Measurements from ENCODE around the gene EIF6. TPM values are rescaled to one million over a fixed set of nuclear protein-coding genes. Genes with fewer than 3 reads are reported as not detected.

Gene EIF6
- total RNA-seq, 4 donors from 2014 or later = 111 to 229 (median 174) TPM

DNA sequence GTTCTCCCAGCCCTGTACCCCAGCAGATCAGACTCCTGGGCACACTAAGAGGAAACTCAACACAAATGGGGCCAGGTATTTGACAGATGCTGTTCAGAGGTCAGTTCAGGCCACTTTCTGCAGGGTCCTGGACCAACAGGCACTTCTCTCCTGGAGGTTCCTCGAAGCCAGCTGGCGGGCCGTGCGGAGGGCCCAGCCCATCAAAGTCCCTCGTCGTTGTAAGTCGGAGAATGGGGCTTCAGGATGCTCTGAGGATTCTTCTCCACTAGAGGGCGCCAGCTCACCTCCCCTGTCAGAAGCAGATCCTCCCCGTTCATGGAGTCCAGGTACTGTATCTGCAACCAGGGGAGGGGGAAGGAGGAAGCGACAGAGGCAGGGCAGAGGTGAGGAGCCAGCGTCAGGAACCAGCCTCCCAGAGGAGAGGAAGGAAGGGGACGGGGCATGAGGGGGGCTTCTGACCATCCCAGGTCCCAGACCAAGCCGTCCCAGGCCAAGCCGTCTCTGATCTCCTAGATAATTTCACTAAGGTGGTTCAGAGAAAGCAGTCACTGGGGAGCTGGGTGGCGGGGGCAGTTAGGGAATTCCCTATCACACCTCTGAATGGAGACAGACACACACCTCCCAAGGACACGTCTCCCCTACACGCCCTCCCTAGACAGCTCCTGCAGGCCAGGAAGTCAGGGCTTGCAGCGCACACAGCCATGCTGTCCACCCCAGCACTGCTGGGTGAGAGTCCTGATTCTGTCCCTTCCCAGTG lies 19.3 kb upstream of the EIF6 start:
- H3K4me1 ChIP-seq = peaks cover 57% of the 10 kb centered on the region
- no CpG with 5 or more reads among the region's 18 CpGs for WGBS
- H3K27me3 ChIP-seq = no peaks in the 10 kb centered on the region
- H3K4me3 ChIP-seq = no peak overlapping the region
- TF ChIP-seq, protein P1, sequence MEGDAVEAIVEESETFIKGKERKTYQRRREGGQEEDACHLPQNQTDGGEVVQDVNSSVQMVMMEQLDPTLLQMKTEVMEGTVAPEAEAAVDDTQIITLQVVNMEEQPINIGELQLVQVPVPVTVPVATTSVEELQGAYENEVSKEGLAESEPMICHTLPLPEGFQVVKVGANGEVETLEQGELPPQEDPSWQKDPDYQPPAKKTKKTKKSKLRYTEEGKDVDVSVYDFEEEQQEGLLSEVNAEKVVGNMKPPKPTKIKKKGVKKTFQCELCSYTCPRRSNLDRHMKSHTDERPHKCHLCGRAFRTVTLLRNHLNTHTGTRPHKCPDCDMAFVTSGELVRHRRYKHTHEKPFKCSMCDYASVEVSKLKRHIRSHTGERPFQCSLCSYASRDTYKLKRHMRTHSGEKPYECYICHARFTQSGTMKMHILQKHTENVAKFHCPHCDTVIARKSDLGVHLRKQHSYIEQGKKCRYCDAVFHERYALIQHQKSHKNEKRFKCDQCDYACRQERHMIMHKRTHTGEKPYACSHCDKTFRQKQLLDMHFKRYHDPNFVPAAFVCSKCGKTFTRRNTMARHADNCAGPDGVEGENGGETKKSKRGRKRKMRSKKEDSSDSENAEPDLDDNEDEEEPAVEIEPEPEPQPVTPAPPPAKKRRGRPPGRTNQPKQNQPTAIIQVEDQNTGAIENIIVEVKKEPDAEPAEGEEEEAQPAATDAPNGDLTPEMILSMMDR (IDR thresholded peaks at IDR 0.05) = peak; percentile 85 to 91
- TF ChIP-seq POLR2A (IDR thresholded peaks at IDR 0.05) = no peak
- H3K27ac ChIP-seq = no peak overlapping the region
- no peaks in the 10 kb centered on the region for H3K36me3 ChIP-seq
- H3K9me3 ChIP-seq = no peaks in the 10 kb centered on the region
- DNase-seq (ENCODE audit: low spot score in 2 of 2) = peak in 1 of 2 donors; percentile 89

DNA sequence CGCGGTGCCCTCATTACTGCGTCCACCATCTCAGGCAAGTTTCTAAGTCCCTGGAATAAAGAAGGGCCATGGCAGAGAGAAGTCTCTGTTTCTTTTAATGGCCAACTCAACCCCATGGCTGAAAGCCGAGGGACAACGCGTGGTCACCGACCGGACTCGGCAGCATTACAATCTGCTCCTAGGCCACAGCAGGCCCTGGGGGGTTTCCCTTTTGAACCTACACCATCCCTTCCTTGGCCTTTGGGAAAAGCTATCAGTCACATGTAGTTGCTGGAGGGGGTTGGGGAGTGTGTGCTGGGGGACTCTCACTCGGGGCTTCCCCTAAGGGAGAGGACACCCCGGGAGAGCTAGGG lies 18.8 kb upstream of the EIF6 start:
- Histone ChIP-seq H3K4me3 (no peak overlapping the region), H3K36me3 (no peaks in the 10 kb centered on the region), H3K27ac (no peak overlapping the region), H3K9me3 (no peaks in the 10 kb centered on the region), H3K4me1 (peaks cover 51% of the 10 kb centered on the region), H3K27me3 (no peaks in the 10 kb centered on the region)
- TF ChIP-seq EP300 (IDR thresholded peaks at IDR 0.05) = no peak
- TF ChIP-seq POLR2A (IDR thresholded peaks at IDR 0.05) = no peak
- TF ChIP-seq, protein P1 (IDR thresholded peaks at IDR 0.05) = no peak
- TF ChIP-seq POLR2AphosphoS5 (IDR thresholded peaks at IDR 0.05) = no peak
- DNase-seq (ENCODE audit: low spot score in 2 of 2) = no peak
- 69% methylated on average over 11 of the region's 11 CpGs for WGBS

DNA sequence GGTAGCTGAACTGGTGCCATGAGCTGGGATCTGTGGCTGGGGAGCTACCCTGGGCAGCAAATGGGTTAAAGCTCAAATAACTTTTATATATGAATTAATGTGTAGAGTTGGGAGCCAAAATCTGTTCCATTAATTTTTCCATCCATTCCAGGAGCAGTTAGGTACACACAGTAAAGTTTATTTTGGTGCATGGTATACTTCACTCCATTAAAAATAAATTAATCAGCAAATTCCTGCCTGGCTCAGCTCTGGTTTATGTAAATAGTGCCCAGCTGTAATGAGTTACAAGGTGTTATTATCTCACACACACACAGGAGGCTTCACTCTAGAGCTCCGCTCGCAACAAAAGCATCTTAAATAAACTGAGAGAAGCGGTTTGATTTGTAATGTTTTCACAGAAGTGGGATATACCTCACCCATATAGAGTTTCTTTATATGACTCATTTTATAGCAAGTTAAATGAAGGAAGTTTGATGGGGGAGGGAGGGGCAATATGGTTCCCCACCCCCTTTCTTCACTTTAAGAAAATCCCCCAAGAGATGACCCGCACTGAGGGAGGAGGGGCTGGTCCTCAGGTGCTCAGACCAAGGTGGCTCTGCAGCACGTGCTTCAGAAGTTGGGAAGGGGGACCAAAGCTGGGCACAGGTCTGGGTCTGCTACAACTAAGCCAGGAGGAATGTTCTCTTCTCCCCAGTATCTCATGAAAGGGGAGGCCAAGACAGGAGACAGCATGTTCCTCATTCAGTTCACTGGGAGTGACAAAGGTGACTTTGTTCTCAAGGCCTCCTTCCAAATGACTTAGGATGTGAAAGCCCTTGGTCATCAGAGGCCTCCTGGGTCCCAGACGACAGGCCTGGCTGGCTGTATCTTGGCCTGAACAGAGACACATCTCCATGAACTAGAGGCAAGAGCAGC lies 18.1 kb upstream of the EIF6 start:
- WGBS = 76% methylated on average over 6 of the region's 6 CpGs
- H3K4me3 ChIP-seq = no peak overlapping the region
- H3K9me3 ChIP-seq = no peaks in the 10 kb centered on the region
- H3K27ac ChIP-seq = no peak overlapping the region
- DNase-seq (ENCODE audit: low spot score in 2 of 2) = no peak
- H3K36me3 ChIP-seq = no peaks in the 10 kb centered on the region
- H3K4me1 ChIP-seq = peaks cover 44% of the 10 kb centered on the region
- H3K27me3 ChIP-seq = no peaks in the 10 kb centered on the region
- TF ChIP-seq POLR2A (IDR thresholded peaks at IDR 0.05) (no peak), EP300 (IDR thresholded peaks at IDR 0.05) (no peak), POLR2AphosphoS5 (IDR thresholded peaks at IDR 0.05) (no peak)
- TF ChIP-seq, protein P1 (IDR thresholded peaks at IDR 0.05) = no peak

DNA sequence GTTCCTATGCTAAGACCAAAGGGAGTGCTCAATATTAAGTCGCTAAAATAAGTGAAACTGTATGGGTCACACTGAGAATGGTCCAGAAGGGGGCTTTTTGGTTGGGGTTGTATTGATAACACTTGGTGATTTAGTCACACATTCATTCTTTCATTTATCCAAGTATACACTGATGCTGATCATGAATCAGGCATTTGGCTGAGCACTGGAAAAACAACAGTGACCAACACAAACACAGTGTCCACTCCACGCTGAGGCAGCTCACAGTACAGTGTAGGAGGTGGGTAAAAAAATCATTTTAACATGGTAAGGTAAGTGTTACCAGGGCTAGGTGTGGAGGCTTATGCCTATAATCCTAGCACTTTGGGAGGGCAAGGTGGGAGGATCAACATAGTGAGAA lies 16.9 kb upstream of the EIF6 start:
- no peaks in the 10 kb centered on the region for H3K27me3 ChIP-seq
- H3K36me3 ChIP-seq = no peaks in the 10 kb centered on the region
- TF ChIP-seq POLR2A (IDR thresholded peaks at IDR 0.05) (no peak), POLR2AphosphoS5 (IDR thresholded peaks at IDR 0.05) (no peak), EP300 (IDR thresholded peaks at IDR 0.05) (no peak)
- TF ChIP-seq, protein P1 (IDR thresholded peaks at IDR 0.05) = no peak
- no peak overlapping the region for H3K27ac ChIP-seq
- H3K4me1 ChIP-seq = peaks cover 32% of the 10 kb centered on the region
- H3K9me3 ChIP-seq = no peaks in the 10 kb centered on the region
- WGBS = 95% methylated on average over 2 of the region's 2 CpGs
- no peak for DNase-seq (ENCODE audit: low spot score in 2 of 2)
- no peak overlapping the region for H3K4me3 ChIP-seq
